Measurements from ENCODE around the gene HAND2.

DNA sequence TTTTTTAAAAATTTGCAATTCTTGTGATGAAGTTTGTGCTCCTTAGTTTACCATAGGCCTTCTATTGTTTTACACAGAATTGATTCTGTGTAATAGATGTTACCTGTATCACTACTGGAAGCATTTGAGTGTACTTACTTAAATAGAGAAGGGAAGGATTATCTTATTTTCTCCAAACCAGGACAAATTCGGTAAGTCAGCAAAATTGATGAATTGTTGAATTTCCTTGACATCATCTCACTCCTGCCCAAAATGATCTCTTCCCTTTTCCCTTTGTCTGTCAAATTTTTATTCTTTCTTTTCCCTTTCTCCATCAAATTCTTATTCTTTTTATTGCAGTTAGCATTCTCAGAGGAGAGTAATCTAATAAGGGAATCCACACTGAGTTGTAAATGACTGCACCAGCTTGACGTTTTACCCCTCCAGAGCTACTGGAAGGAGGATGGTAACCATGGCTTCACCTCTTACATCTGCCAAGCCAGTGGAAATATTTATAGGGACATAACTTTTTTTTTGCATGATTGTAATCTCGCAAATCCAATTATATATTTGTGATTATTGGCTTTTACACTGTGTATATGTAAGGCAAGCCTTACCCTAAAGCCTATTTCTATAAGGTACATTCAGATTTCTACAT, 42.6 kb upstream of the HAND2 start:
- no peak for TF ChIP-seq POLR2A (IDR thresholded peaks at IDR 0.05; ENCODE audit: extremely low read depth, insufficient read length)
- TF ChIP-seq CTCF (IDR thresholded peaks at IDR 0.05; ENCODE audit: low read depth, low read length), result no peak
- TF ChIP-seq, protein P1, sequence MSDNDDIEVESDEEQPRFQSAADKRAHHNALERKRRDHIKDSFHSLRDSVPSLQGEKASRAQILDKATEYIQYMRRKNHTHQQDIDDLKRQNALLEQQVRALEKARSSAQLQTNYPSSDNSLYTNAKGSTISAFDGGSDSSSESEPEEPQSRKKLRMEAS (IDR thresholded peaks at IDR 0.05; ENCODE audit: low read depth, low read length), result no peak

Data from NB4 (cell line).